Omental fat pad (tissue), 4 donors: ENCODE measurements around the gene STX5. TPM values are rescaled to one million over a fixed set of nuclear protein-coding genes. Genes with fewer than 3 reads are reported as not detected.

ENCODE experiments used
- ATAC-seq: fragments of 150-250 bp; one replicate; pipeline ENCODE4 v1.9.1; 2016; ENCODE audit warnings: mild to moderate bottlenecking, moderate library complexity; ENCODE audit not compliant: low FRiP score
- DNase-seq: peaks from one replicate; pipeline ENCODE4 v3.0.0-alpha.2; 2019; ENCODE audit warnings: low spot score
- total RNA-seq, 4 donors: library from RNA; depleted of rRNA; stranded (reverse); fragments of >200 nt; gene quantifications; one replicate each; pipeline ENCODE4 v1.1.0, GENCODE V29; 2016
- TF ChIP-seq, protein P1 (sequence below), 3 donors: fragments of 450-650 bp; IDR thresholded peaks; one replicate each; pipeline ENCODE4 v1.5.1; 2016 to 2017; ENCODE audit warnings: antibody characterized with exemption in 3 of 3, mild to moderate bottlenecking in 3 of 3, moderate library complexity in 2 of 3

The STX5 gene
- total RNA-seq, 4 donors from 2014 or later = 32.2 to 43.1 (median 37.4) TPM

GRCh38 chr11:62853279-62853965 lies 21.6 kb upstream of the STX5 start:
- ATAC-seq = no peak
- no peak for DNase-seq
- TF ChIP-seq, protein P1, sequence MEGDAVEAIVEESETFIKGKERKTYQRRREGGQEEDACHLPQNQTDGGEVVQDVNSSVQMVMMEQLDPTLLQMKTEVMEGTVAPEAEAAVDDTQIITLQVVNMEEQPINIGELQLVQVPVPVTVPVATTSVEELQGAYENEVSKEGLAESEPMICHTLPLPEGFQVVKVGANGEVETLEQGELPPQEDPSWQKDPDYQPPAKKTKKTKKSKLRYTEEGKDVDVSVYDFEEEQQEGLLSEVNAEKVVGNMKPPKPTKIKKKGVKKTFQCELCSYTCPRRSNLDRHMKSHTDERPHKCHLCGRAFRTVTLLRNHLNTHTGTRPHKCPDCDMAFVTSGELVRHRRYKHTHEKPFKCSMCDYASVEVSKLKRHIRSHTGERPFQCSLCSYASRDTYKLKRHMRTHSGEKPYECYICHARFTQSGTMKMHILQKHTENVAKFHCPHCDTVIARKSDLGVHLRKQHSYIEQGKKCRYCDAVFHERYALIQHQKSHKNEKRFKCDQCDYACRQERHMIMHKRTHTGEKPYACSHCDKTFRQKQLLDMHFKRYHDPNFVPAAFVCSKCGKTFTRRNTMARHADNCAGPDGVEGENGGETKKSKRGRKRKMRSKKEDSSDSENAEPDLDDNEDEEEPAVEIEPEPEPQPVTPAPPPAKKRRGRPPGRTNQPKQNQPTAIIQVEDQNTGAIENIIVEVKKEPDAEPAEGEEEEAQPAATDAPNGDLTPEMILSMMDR (IDR thresholded peaks at IDR 0.05) = no peak

- no peak for ATAC-seq
- DNase-seq = no peak
- TF ChIP-seq, protein P1 (IDR thresholded peaks at IDR 0.05) = no peak
Observed at GRCh38 chr11:62852523-62853188, 20.8 kb upstream of the STX5 start.

- DNase-seq (no peak), ATAC-seq (no peak)
- TF ChIP-seq, protein P1 (IDR thresholded peaks at IDR 0.05) = no peak
Observed at GRCh38 chr11:62851807-62852522, 20.1 kb upstream of the STX5 start.

DNA sequence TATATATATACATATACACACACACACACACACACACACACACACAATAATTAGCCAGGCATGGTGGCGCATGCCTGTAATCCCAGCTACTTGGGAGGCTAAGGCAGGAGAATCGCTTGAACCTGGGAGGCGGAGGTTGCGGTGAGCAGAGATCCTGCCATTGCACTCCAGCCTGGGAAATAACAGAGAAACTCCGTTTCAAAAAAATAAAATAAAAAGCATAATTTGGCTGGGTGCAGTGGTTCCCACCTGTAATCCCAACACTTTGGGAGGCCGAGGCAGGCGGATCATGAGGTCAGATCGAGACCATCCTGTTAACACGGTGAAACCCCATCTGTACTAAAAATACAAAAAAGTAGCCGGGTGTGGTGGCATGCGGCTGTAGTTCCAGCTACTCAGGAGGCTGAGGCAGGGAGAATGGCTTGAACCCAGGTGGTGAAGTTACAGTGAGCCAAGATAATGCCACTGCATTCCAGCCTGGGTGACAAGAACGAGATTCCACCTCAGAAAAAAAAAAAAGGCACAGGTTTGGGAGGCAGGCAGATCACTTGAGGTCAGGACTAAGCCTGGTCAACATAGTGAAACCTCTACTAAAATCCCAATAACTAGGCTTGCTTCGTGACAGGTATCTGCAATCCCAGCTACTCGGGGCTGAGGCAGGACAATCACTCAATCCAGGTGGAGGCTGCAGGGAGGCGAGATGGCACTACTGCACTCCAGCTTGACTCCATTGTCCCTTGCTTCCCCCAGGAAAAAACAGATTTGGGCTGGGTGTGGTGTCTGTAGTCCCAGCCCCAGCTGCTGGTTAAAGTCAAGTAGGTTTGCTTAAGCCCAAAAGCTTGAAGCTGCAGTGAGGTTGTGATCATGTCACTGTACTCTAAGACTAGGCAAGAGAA lies 19.3 kb upstream of the STX5 start:
- no peak for ATAC-seq
- TF ChIP-seq, protein P1 (IDR thresholded peaks at IDR 0.05) = no peak
- DNase-seq = no peak

GRCh38 chr11:62847767-62848314 lies 16.0 kb upstream of the STX5 start:
- no peak for ATAC-seq
- DNase-seq = no peak
- TF ChIP-seq, protein P1 (IDR thresholded peaks at IDR 0.05) = no peak

GRCh38 chr11:62846177-62846576 lies 14.3 kb upstream of the STX5 start:
- TF ChIP-seq, protein P1 (IDR thresholded peaks at IDR 0.05) = no peak
- DNase-seq = no peak
- no peak for ATAC-seq
